GM18519 (cell line): ENCODE data around the gene GYG1.

Source experiments
- ATAC-seq: cut with Tn5 transposase; IDR thresholded peaks from one replicate; pipeline ENCODE4 v1.9.1; 2021; ENCODE audit warnings: mild to moderate bottlenecking, moderate library complexity; ENCODE audit not compliant: unreplicated experiment, low FRiP score

GYG1 gene

DNA sequence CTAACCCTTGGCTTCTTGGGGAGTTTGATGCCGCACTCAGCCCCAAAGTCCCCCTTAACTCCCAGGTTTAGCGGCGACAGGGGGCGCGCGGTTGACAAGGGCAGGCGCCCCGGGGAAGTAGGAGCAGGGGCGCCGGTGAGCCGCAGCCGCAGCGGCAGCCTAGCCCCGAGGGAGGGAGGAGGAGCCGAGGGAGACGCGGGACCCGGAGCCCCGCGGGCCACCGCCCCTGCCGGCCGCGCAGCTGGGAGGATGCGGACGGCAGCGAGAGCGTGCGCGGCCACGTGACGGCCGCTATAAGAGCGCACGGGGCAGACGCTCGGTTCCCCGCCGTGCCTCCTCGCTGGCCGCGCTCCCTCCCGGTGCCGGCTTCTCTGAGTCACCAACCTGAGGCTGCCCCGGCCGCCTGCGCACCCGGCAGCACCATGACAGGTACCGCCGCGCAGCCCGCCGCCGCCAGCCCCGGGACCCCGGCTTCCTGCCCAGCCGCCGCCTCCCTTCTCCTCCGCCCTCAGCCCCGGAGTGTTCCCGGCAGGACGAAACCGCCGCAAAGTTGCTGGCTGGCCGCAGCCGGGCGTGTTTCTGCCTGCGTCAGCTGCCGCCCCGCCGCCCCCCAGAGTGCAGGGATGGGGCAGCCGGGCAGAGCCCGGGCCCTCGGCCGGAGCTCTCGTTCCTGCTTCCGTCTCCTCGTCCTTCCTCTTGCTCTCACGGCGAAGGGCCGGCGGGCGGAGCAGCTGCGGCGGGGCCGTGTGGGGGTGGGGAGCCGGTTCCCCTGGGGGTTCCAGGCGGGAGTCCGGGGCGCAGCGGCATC lies at the start of gene GYG1:
TSS of gene GYG1 (plus strand) at position 322 of the 808 bp plus-strand sequence. CDS start at position 423, 101 bp downstream.
- peak; percentile 87 for ATAC-seq

DNA sequence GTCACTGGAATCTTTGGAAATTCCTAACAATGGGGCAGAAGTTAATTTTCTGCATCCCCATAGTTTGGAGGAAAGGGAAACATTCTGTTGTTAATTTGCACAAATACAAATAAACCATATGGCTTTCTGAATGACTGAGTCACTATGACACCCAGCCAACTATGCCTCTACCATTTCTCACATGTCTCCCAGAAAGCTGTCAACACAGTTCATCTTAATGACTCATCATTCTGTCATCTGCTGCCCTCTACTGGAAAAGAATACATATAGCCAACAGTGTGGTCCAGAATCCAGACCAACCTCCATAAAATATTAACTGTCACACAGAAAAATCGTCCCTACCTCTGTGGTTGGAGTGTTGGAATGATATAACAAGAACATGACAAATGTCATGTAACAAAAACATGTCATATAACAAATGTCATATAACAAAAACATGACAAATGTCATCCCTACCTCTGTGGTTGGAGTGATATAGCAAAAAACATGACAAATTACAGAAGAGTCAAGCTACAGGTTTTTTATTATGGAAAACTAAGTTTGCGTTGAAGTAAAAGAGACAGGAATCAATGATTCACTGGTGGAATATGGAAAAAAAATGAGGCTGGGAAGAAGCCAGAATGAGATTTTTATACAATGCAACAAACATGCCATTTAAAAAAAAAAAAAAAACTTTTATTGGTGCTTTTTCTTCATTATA lies 47.7 kb upstream of the GYG1 start:
- peak; percentile 98 for ATAC-seq

DNA sequence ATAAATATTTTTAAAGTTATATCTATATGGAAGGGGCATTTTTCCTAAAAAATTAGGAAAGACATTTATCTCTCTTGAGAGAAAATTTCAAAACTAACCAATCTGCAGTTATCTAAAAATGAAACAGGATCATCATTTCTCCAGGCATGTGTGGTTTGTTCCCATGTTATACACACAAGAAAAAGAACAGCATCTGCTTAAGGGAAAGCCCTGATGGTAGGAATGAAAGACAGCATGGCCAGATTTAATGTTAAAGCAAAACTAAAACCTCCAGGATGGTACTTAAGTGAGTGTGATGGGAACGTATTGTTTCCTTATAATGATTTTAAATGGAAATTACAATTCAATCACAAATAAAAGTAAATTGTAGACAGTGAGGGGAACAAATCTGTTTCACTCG lies 46.2 kb upstream of the GYG1 start:
- ATAC-seq: no peak

- ATAC-seq: no peak
These were observed 42.3 kb upstream of the GYG1 start for GRCh38 chr3:148948913-148949657.

DNA sequence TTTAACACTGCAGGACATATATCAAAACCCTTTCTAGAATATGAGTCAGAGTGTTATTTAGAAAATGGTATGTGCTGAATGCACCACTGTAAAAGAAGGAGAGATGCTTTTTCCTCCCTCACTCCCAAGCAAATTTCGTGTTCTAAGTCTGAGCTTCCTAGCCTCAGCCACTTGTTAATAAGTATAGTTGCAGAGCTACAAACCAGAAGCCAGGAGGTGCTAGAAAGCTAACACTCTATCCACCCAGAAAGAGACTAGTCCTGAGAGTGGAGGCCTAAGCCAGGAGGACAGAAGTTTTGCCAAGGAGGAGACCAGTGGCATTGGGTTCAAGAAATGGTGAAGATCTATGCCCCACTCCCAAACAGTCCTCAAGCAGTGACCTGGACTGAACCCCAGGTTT lies 40.5 kb upstream of the GYG1 start:
- no peak for ATAC-seq

GRCh38 chr3:148951599-148952361 lies 39.6 kb upstream of the GYG1 start:
- no peak for ATAC-seq

DNA sequence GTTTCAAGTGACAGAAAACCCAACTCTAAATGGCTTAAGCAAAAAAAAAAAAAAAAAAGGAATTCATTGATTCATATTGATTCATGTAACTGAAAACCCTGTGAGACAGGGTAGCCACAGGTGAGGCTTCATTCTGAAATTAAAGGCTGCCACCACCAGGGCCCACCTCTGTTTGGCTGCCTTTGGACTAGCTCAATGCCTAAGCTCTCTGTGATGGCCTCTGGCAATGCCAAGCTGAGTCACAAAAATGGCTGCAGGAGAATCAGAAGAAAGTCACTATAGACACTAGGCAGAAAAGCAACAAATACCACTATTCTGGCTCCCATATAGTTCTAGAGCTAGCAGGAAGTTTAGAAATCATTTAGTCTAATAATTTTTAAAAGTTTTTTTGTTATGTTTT lies 38.2 kb upstream of the GYG1 start:
- no peak for ATAC-seq

- no peak for ATAC-seq
These were observed 36.4 kb upstream of the GYG1 start for GRCh38 chr3:148954981-148955380.

- no peak for ATAC-seq
These were observed 35.6 kb upstream of the GYG1 start for GRCh38 chr3:148955544-148956346.

GRCh38 chr3:148957586-148957985 lies 33.8 kb upstream of the GYG1 start:
- ATAC-seq: no peak

- no peak for ATAC-seq
These were observed 32.6 kb upstream of the GYG1 start for GRCh38 chr3:148958696-148959095.

DNA sequence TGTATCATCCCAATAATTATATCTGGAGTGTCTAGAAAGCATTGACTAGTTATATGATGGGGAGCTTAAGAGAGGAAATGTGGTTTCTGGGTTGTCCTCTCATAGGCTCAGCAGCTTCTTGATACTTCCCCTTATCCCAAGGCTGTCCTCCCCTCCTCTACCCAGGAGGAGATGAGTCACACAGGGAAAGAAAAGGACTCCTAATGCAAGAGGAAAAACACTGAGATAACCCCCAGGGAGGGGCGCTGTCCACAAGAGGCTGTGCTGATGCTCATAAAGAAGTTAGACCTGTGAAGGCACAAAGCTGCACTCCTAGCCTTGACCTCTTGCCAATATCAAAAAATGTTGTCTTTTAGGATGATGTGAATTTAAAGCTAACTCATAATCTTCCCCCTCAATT lies 28.8 kb upstream of the GYG1 start:
- no peak for ATAC-seq

DNA sequence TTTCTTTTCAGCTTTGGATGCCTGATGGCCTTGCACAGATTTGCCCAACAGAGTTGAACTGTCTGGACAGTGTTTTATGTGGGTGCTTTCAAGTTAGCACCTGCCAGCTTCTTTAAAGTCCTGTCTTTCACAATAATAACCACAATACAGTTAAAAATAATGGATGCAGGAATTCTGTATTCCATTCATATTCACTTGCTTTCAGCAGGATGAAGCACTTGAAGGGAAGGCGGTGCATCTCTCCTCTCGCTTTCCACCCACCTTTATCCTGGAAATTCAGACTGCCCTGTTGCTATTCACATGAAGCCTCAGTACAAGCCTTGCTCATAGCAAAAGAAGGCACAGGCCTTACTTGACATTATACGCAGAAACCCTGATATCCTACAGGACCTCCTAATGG lies 26.5 kb upstream of the GYG1 start:
- ATAC-seq: no peak

GRCh38 chr3:148968321-148968720 lies 23.0 kb upstream of the GYG1 start:
- no peak for ATAC-seq

DNA sequence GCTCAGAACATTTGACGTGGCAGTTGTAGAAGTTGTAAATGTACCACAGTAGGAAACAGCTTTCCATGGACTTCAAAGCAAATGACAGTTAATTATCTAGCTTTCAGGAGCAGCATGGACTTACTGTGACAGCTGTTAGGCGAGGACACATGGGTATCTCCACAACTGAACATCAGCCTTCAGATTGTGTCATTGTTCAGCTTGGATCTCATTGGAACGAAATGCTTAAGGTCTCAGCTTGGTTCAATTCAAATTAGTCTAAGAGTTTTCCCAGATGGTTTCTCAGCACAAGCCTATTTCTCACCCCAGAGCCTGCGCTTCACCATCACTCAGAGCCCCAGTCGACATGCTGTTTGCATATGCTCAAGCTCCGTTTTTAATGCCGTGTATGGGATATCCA lies 21.1 kb upstream of the GYG1 start:
- no peak for ATAC-seq

DNA sequence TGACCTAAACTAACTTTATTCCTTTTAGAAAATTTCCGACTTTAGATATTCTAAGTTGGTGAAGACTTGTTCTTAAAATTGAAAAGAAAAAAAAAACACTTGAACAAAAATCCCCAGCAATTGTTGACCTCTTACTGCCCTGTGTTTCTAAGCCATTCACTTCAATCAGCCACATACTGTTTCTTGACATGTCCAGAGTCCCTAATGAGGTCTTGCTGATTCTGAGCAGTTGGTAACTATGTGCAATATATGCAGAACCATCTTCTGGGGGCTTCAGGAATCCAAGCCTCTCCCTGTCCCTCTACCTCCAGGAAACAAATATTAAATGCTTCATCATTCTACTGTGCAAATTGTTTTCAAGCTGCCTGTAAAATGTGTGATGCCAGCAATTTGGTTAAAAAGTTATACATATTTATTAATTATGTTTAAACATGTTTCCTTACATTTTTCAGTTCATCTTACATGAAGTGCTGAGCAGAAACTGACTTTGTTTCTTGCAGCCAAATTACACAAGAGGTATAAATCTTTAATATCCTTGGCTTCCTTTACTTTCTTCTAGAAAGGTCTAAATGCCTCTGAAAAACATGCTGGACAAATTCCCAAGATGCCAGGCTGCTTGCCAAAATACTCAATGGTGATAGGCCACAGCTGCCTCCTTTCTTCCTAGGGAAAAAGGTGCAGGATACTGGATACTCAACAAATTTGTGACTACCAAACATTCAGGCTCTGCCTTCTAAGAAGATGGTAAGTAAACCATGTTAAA lies 19.8 kb upstream of the GYG1 start:
- no peak for ATAC-seq

- ATAC-seq: peak; percentile 44
These were observed 16.6 kb upstream of the GYG1 start for GRCh38 chr3:148974726-148975125.

DNA sequence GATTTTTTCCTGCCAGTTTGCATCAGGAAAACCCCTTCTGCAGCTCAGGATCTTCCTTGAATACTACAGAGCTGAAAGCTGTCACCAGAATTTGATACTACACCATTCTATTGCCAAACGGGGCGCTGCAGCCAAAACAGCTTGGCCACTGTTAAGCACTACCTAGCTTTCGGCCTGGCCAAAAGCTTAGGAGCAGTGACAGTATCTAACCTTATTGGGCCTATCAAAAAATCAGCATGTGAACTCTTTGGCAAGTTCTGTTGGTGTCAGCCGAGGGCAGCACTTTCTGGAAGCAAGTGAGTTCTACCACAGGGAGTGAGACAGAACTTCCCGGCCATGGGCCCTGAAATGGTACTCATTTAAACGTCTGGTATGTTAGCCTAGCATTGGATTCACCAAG lies 16.1 kb upstream of the GYG1 start:
- no peak for ATAC-seq

GRCh38 chr3:148975696-148976095 lies 15.6 kb upstream of the GYG1 start:
- ATAC-seq: no peak
